Measurements from ENCODE around the gene ARFRP1.

ARFRP1 gene

GRCh38 chr20:63707558-63708300 lies at the start of gene ARFRP1, which contains the start of gene ZGPAT:
TSS of gene ARFRP1 (minus strand) at chr20:63707976. CDS start at chr20:63707091, 885 bp downstream.
TSS of gene ZGPAT (plus strand) at chr20:63708039. CDS start at chr20:63708581, 542 bp downstream.
- peak; percentile 91 for DNase-seq

- DNase-seq: no peak
Observed at GRCh38 chr20:63756648-63756991, 48.8 kb upstream of the ARFRP1 start.

GRCh38 chr20:63755933-63756647 lies 48.3 kb upstream of the ARFRP1 start:
- no peak for DNase-seq

GRCh38 chr20:63754008-63754407 lies 46.2 kb upstream of the ARFRP1 start:
- DNase-seq: no peak

- no peak for DNase-seq
Observed at GRCh38 chr20:63753381-63753780, 45.6 kb upstream of the ARFRP1 start.

GRCh38 chr20:63752411-63753101 lies 44.8 kb upstream of the ARFRP1 start:
- DNase-seq: no peak

- no peak for DNase-seq
Observed at GRCh38 chr20:63751471-63752271, 43.9 kb upstream of the ARFRP1 start.

- peak; percentile 81 for DNase-seq
Observed at GRCh38 chr20:63750807-63751470, 43.2 kb upstream of the ARFRP1 start.

GRCh38 chr20:63749597-63750508 lies 42.1 kb upstream of the ARFRP1 start:
- DNase-seq: no peak

- DNase-seq: no peak
Observed at GRCh38 chr20:63748934-63749270, 41.1 kb upstream of the ARFRP1 start.

GRCh38 chr20:63748070-63748933 lies 40.5 kb upstream of the ARFRP1 start:
- DNase-seq: no peak

- no peak for DNase-seq
Observed at GRCh38 chr20:63747622-63748069, 39.9 kb upstream of the ARFRP1 start.

GRCh38 chr20:63746751-63747315 lies 39.1 kb upstream of the ARFRP1 start:
- no peak for DNase-seq

- DNase-seq: no peak
Observed at GRCh38 chr20:63745961-63746731, 38.4 kb upstream of the ARFRP1 start.

- no peak for DNase-seq
Observed at GRCh38 chr20:63745424-63745805, 37.6 kb upstream of the ARFRP1 start.

- DNase-seq: no peak
Observed at GRCh38 chr20:63744574-63745423, 37.0 kb upstream of the ARFRP1 start.

GRCh38 chr20:63744158-63744557 lies 36.4 kb upstream of the ARFRP1 start:
- no peak for DNase-seq

Measured in activated CD8-positive, alpha-beta memory T cell treated with anti-CD3 and anti-CD28 coated beads, Interleukin-2, amount 50 U/mL, for 48 hours (primary cell).